Left lung (tissue), 10 donors: ENCODE data around the gene CPLANE1. TPM values are rescaled to one million over a fixed set of nuclear protein-coding genes. Genes with fewer than 3 reads are reported as not detected.

Experiments
- ATAC-seq: fragments of 200-7000 bp; cut with Tn5 transposase; one replicate; pipeline ENCODE4 v1.9.1; 2020; ENCODE audit warnings: moderate library complexity
- DNase-seq, 4 donors: peaks; one replicate each; pipeline ENCODE4 v3.0.0-alpha.2; 2013 to 2020
- H3K27ac ChIP-seq, 2 donors: fragments of 200-600 bp; sonication (generic) in 1 of 2; one replicate each; pipeline versions ENCODE4 v1.5.0 to v1.8.0; 2020 to 2021
- H3K27me3 ChIP-seq, 2 donors: fragments of 200-600 bp; sonication (generic) in 1 of 2; one replicate each; pipeline versions ENCODE4 v1.5.0 to v1.8.0; 2020 to 2021
- H3K36me3 ChIP-seq, 2 donors: fragments of 200-600 bp; sonication (generic) in 1 of 2; one replicate each; pipeline versions ENCODE4 v1.5.0 to v1.8.0; 2020 to 2021
- H3K4me1 ChIP-seq, 2 donors: fragments of 200-600 bp; one replicate each; pipeline ENCODE4 v1.8.0; 2021
- H3K4me3 ChIP-seq, 2 donors: fragments of 200-600 bp; sonication (generic) in 1 of 2; one replicate each; pipeline versions ENCODE4 v1.5.0 to v1.8.0; 2020 to 2021; ENCODE audit warnings: mild to moderate bottlenecking in 1 of 2
- H3K9me3 ChIP-seq, 2 donors: fragments of 200-600 bp; sonication (generic) in 1 of 2; one replicate each; pipeline versions ENCODE4 v1.5.0 to v1.8.0; 2020 to 2021
- CTCF ChIP-seq, 2 donors: fragments of 200-600 bp; sonication (generic) in 1 of 2; IDR thresholded peaks; one replicate each; pipeline versions ENCODE4 v1.5.0 to v1.8.0; 2021; ENCODE audit warnings: antibody characterized with exemption in 2 of 2
- intact Hi-C, 2 donors: fragments of 100-400 bp; cut with DNase I; formaldehyde crosslinking; loops; one replicate each; pipeline versions ENCODE4 v1.11.2 to v1.14.2; 2022
- polyA plus RNA-seq, 6 donors: library from polyadenylated mRNA; unstranded; fragments of 120-200 nt; gene quantifications; one replicate each; pipeline ENCODE4 v1.2.1, GENCODE V29; 2013; ENCODE audit not compliant: insufficient read length in 6 of 6
- total RNA-seq, 2 donors: library from RNA; stranded (reverse); fragmentation: NEBNext Ultra II Directional; extraction: Animal tissue kit (Norgen Biotek cat#: 25700); gene quantifications; one replicate each; pipeline ENCODE4 v1.2.1, GENCODE V29; 2021
- donor health status: DM: no; HTN: yes; CAD: no.
- donor health status: DM: no; HTN: no; CAD: no.

Gene CPLANE1
- total and polyA plus RNA-seq, 8 donors = 20.1 to 38.3 (median 34.6) TPM

GRCh38 chr5:37207802-37208201 is 41.4 kb downstream of the CPLANE1 start:
- no peak for TF ChIP-seq CTCF (IDR thresholded peaks at IDR 0.05)
- peaks cover 0 to 54% of the 10 kb centered on the region in 2 donors for H3K36me3 ChIP-seq

DNA sequence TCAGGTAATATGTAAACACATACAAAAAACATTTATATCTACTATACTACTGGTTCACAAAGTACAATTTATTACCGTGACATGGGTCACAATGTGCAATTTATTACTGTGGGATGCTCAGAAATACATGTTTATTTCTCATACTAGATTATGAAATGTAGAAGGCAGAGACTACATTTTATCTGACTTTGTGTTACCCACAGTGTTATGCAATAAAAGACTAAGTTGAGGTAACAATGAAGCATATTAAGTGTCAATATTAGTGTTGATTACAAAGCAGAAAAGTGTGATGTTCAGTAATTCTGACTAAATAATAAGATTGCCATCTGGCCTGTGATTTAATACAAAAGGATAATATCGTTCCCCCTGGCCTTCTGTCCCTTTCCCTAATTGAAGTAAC is 42.4 kb downstream of the CPLANE1 start:
- H3K27me3 ChIP-seq = no peaks in the 10 kb centered on the region
- TF ChIP-seq CTCF (IDR thresholded peaks at IDR 0.05) = no peak
- no peak for DNase-seq
- ATAC-seq = no peak
- H3K4me3 ChIP-seq = no peak overlapping the region
- H3K27ac ChIP-seq = no peak overlapping the region
- intact Hi-C loops = no loop called here
- H3K9me3 ChIP-seq = no peaks in the 10 kb centered on the region
- H3K4me1 ChIP-seq = no peaks in the 10 kb centered on the region
- peaks cover 0 to 44% of the 10 kb centered on the region in 2 donors for H3K36me3 ChIP-seq

More at GRCh38 chr5:37207802-37208201, 41.4 kb downstream of the CPLANE1 start:
- DNase-seq (no peak), ATAC-seq (no peak)
- intact Hi-C loops = no loop called here
- H3K27me3 ChIP-seq = no peaks in the 10 kb centered on the region
- no peaks in the 10 kb centered on the region for H3K4me1 ChIP-seq
- no peak overlapping the region for H3K27ac ChIP-seq
- no peaks in the 10 kb centered on the region for H3K9me3 ChIP-seq
- no peak overlapping the region for H3K4me3 ChIP-seq

DNA sequence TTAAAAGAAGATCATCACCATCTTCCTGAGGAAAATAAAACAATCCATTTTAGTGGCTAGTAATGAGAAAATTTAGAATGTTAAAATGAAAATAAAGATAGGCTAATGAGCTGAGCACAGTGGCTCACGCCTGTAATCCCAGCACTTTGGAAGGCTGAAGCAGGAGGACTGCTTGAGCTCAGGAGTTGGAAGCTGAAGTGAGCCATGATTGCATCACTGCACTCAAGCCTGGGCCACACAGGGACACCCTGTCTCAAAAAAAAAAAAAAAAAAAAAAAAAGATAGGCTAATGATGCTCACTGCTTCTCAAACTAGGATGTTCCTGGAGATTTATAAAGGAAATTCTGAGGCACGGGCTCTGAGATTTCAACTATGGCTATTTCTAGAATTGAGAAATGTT is 50.3 kb downstream of the CPLANE1 start:
- TF ChIP-seq CTCF (IDR thresholded peaks at IDR 0.05) = no peak
- Histone ChIP-seq H3K9me3 (no peaks in the 10 kb centered on the region), H3K4me3 (no peak overlapping the region), H3K27ac (no peak overlapping the region), H3K4me1 (peaks cover 0 to 9% of the 10 kb centered on the region in 2 donors), H3K27me3 (no peaks in the 10 kb centered on the region), H3K36me3 (peaks cover 0 to 33% of the 10 kb centered on the region in 2 donors)
- DNase-seq (no peak), ATAC-seq (peak; percentile 58)
- intact Hi-C loops = no loop called here

- Histone ChIP-seq H3K4me3 (no peak overlapping the region), H3K27me3 (no peaks in the 10 kb centered on the region), H3K9me3 (no peaks in the 10 kb centered on the region), H3K4me1 (peaks cover 0 to 9% of the 10 kb centered on the region in 2 donors), H3K27ac (peak overlapping the region in 1 of 2 donors; percentile 26), H3K36me3 (peaks cover 0 to 35% of the 10 kb centered on the region in 2 donors)
- ATAC-seq (no peak), DNase-seq (no peak)
- intact Hi-C loops = no loop called here
- TF ChIP-seq CTCF (IDR thresholded peaks at IDR 0.05) = no peak
Observed at GRCh38 chr5:37198061-37198460, 51.1 kb downstream of the CPLANE1 start.

GRCh38 chr5:37197340-37198050 is 51.7 kb downstream of the CPLANE1 start:
- peaks cover 0 to 41% of the 10 kb centered on the region in 2 donors for H3K36me3 ChIP-seq
- intact Hi-C loops = no loop called here
- ATAC-seq (peak; percentile 22), DNase-seq (no peak)
- no peak overlapping the region for H3K4me3 ChIP-seq
- no peaks in the 10 kb centered on the region for H3K27me3 ChIP-seq
- TF ChIP-seq CTCF (IDR thresholded peaks at IDR 0.05) = no peak
- H3K4me1 ChIP-seq = peaks cover 0 to 9% of the 10 kb centered on the region in 2 donors
- H3K27ac ChIP-seq = peak overlapping the region in 1 of 2 donors; percentile 65
- H3K9me3 ChIP-seq = no peaks in the 10 kb centered on the region
